ENCODE results near the gene PRMT2. TPM values are rescaled to one million over a fixed set of nuclear protein-coding genes. Genes with fewer than 3 reads are reported as not detected.

Gene PRMT2
- total and polyA plus RNA-seq, 7 experiments from 2014 or later = 125 to 377 (median 268) TPM

DNA sequence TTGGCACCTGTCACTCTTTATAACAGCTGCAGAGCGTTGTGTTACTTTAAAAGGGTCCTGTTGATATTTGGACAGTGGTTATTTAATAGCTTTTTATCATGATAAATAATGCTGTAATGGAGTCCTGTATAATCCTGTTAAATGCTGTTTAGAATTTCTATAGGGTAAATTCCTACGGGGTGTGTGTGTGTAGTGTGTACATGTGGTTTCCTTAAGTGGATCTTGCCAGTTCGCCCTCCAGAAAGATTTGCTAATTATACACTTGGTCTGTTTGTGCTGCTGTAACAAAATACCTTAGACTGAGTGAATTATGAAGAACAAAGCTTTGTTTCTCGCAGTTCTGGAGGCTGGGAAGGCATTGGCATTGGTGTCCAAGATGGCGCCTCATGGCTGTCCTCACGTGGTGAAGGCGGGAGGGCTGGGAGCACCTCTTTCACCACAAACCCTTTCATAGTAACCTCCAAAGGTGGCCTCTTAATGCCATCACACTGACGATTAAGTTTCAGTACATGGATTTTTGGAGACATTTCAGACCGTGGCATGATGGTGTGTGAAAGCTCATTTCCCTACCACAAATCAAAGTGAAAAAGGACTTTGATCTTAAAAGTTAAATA, 11.2 kb downstream of the PRMT2 start:
- H3K27me3 Mint-ChIP-seq = no peaks in the 10 kb centered on the region
- H3K4me1 ChIP-seq (ENCODE audit: control insufficient read depth in 2 of 2, insufficient read depth in 2 of 2, low read length in 2 of 2) = peaks cover 0 to 16% of the 10 kb centered on the region in 2 donors
- H3K27ac Mint-ChIP-seq = peak overlapping the region in 8 of 9 donors; percentile 37 to 81 (median 59)
- ChIA-PET POLR2A (interaction anchor here (0.8 to 1.7 kb wide), 2 partner anchors 10 to 11 kb away, joined by 3 to 4 read pairs; partner anchors contain the start of gene PRMT2), CTCF (interaction anchor here (2.1 kb wide), 1 partner anchor 10 kb away, joined by 6 read pairs; no protein-coding TSS in a partner anchor)
- H3K4me3 Mint-ChIP-seq = peak overlapping the region in 7 of 10 donors; percentile 15 to 61 (median 37)
- peaks cover 26 to 94% (median 26%) of the 10 kb centered on the region in 3 experiments for H3K36me3 ChIP-seq (ENCODE audit: control insufficient read depth in 2 of 3, insufficient read depth in 3 of 3, low read length in 3 of 3)
- no peak overlapping the region for H3K27ac ChIP-seq (ENCODE audit: low read depth, low read length)
- H3K36me3 Mint-ChIP-seq = peaks cover 23 to 84% (median 60%) of the 10 kb centered on the region in 5 donors
- DNase-seq (no peak), ATAC-seq (no peak)
- H3K9me3 ChIP-seq (ENCODE audit: control insufficient read depth in 2 of 3, low read length in 3 of 3) = no peaks in the 10 kb centered on the region
- H3K27me3 ChIP-seq (ENCODE audit: control insufficient read depth in 2 of 2, insufficient read depth in 2 of 2, low read length in 2 of 2) = no peaks in the 10 kb centered on the region
- H3K9me3 Mint-ChIP-seq = peaks cover 0 to 1% (median 0%) of the 10 kb centered on the region in 11 donors
- no peak overlapping the region for H3K4me3 ChIP-seq (ENCODE audit: low read length)
- H3K4me1 Mint-ChIP-seq = peaks cover 17 to 77% (median 53%) of the 10 kb centered on the region in 7 donors
- intact Hi-C loops (cut with micrococcal nuclease) = no loop called here

DNA sequence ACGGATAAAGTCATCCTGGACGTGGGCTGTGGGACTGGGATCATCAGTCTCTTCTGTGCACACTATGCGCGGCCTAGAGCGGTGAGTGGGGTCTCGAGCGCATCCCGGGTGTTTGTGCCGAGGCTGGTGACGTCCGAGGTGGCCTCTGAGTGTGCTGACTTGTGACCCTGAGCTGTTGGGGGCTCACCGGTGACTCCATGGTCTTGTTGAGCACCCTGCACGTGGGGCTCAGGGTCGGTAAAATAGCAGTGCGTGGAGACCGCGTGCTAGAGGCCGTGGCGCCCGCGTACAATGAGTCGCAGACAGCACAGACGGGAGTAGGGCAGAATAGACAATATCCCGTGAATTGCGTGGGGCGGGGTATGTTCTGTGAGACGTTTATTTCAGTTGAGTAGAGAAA, 13.1 kb downstream of the PRMT2 start:
- CTCF ChIA-PET = no interaction called here
- DNase-seq = no peak

DNA sequence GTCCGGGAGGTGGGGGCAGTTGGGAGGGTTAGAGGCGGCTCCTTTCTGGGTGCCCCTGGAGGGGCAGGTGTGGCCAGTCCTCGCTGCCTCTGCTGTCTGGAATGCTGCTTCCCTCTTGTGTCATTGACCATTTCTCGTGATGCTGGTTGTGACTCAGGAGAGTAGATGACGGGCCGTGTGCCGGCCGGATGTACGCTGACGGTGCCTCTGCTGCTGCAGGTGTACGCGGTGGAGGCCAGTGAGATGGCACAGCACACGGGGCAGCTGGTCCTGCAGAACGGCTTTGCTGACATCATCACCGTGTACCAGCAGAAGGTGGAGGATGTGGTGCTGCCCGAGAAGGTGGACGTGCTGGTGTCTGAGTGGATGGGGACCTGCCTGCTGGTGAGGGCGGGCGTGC, 13.9 kb downstream of the PRMT2 start:
- CTCF ChIA-PET = no interaction called here
- H3K4me3 Mint-ChIP-seq = peak overlapping the region in 1 of 10 donors; percentile 23
- H3K27me3 Mint-ChIP-seq = no peaks in the 10 kb centered on the region
- peaks cover 0 to 20% (median 8%) of the 10 kb centered on the region in 11 donors for H3K9me3 Mint-ChIP-seq
- H3K4me1 ChIP-seq (ENCODE audit: control insufficient read depth in 2 of 2, insufficient read depth in 2 of 2, low read length in 2 of 2) = peaks cover 0 to 16% of the 10 kb centered on the region in 2 donors
- intact Hi-C loops (cut with micrococcal nuclease) = no loop called here
- H3K27ac Mint-ChIP-seq = peak overlapping the region in 3 of 9 donors; percentile 25 to 84 (median 47)
- DNase-seq = no peak
- H3K9me3 ChIP-seq (ENCODE audit: control insufficient read depth in 2 of 3, low read length in 3 of 3) = no peaks in the 10 kb centered on the region
- H3K4me1 Mint-ChIP-seq = peaks cover 17 to 72% (median 51%) of the 10 kb centered on the region in 7 donors
- no peak overlapping the region for H3K27ac ChIP-seq (ENCODE audit: low read depth, low read length)
- POLR2A ChIA-PET = interaction anchor here (0.6 kb wide), 1 partner anchor 9 kb away, joined by 3 read pairs; no protein-coding TSS in a partner anchor
- no peak for ATAC-seq
- H3K36me3 Mint-ChIP-seq = peaks cover 35 to 92% (median 82%) of the 10 kb centered on the region in 5 donors
- peaks cover 39 to 94% (median 41%) of the 10 kb centered on the region in 3 experiments for H3K36me3 ChIP-seq (ENCODE audit: control insufficient read depth in 2 of 3, insufficient read depth in 3 of 3, low read length in 3 of 3)
- H3K4me3 ChIP-seq (ENCODE audit: low read length) = no peak overlapping the region
- H3K27me3 ChIP-seq (ENCODE audit: control insufficient read depth in 2 of 2, insufficient read depth in 2 of 2, low read length in 2 of 2) = no peaks in the 10 kb centered on the region

More for the DNA sequence above, 13.1 kb downstream of the PRMT2 start:
- peaks cover 0 to 16% of the 10 kb centered on the region in 2 donors for H3K4me1 ChIP-seq (ENCODE audit: control insufficient read depth in 2 of 2, insufficient read depth in 2 of 2, low read length in 2 of 2)
- intact Hi-C loops (cut with micrococcal nuclease) = no loop called here
- H3K9me3 Mint-ChIP-seq = peaks cover 0 to 12% (median 2%) of the 10 kb centered on the region in 11 donors
- POLR2A ChIA-PET = interaction anchor here (0.5 to 1.1 kb wide), 2 partner anchors 90 to 478 kb away, joined by 4 to 6 read pairs; no protein-coding TSS in a partner anchor
- peak overlapping the region in 1 of 10 donors; percentile 41 for H3K4me3 Mint-ChIP-seq
- H3K27me3 Mint-ChIP-seq = no peaks in the 10 kb centered on the region
- H3K27ac Mint-ChIP-seq = peak overlapping the region in 2 of 9 donors; percentile 49 to 71
- H3K9me3 ChIP-seq (ENCODE audit: control insufficient read depth in 2 of 3, low read length in 3 of 3) = no peaks in the 10 kb centered on the region
- no peak overlapping the region for H3K4me3 ChIP-seq (ENCODE audit: low read length)
- no peak overlapping the region for H3K27ac ChIP-seq (ENCODE audit: low read depth, low read length)
- peaks cover 35 to 94% (median 36%) of the 10 kb centered on the region in 3 experiments for H3K36me3 ChIP-seq (ENCODE audit: control insufficient read depth in 2 of 3, insufficient read depth in 3 of 3, low read length in 3 of 3)
- ATAC-seq = no peak
- no peaks in the 10 kb centered on the region for H3K27me3 ChIP-seq (ENCODE audit: control insufficient read depth in 2 of 2, insufficient read depth in 2 of 2, low read length in 2 of 2)
- H3K4me1 Mint-ChIP-seq = peaks cover 17 to 76% (median 52%) of the 10 kb centered on the region in 7 donors
- H3K36me3 Mint-ChIP-seq = peaks cover 29 to 92% (median 75%) of the 10 kb centered on the region in 5 donors

DNA sequence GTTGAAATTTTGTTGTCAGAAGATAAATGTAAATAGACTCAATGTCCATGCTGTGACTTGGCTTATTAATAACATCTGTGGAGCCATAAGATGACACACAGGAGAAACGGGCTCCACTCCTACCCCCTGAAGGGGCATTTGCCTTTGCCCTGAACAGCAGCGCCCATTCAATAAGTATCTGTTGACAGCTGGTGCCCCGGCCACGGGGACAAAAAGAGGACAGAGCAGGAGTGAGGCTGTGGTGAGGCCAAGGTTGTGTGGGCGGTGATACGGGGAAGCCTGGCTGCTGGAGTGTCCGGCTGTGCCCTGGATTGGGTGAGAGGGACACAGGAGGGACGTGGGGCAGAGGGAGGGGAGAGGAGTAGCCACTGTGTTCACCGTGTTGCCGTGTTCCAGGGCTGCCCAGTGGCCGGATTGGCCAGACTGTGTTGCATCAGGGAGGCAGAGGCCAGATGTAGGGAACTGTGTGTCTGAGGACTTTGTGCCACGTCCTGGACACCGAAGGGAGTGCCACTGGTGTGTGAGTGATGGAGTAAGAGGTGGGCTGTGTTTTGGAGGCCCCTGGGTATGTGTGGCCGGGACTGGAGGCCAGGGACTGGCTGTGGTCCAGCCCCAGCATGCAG, 15.1 kb downstream of the PRMT2 start:
- Histone ChIP-seq H3K9me3 (ENCODE audit: control insufficient read depth in 2 of 3, low read length in 3 of 3) (peaks cover 0 to 11% (median 10%) of the 10 kb centered on the region in 3 experiments), H3K27ac (ENCODE audit: low read depth, low read length) (no peak overlapping the region), H3K4me1 (ENCODE audit: control insufficient read depth in 2 of 2, insufficient read depth in 2 of 2, low read length in 2 of 2) (peaks cover 0 to 16% of the 10 kb centered on the region in 2 donors), H3K36me3 (ENCODE audit: control insufficient read depth in 2 of 3, insufficient read depth in 3 of 3, low read length in 3 of 3) (peaks cover 46 to 94% (median 47%) of the 10 kb centered on the region in 3 experiments), H3K27me3 (ENCODE audit: control insufficient read depth in 2 of 2, insufficient read depth in 2 of 2, low read length in 2 of 2) (no peaks in the 10 kb centered on the region), H3K4me3 (ENCODE audit: low read length) (no peak overlapping the region)
- H3K27ac Mint-ChIP-seq = peak overlapping the region in 5 of 9 donors; percentile 15 to 80 (median 66)
- DNase-seq (no peak), ATAC-seq (no peak)
- intact Hi-C loops (cut with micrococcal nuclease) = no loop called here
- H3K4me1 Mint-ChIP-seq = peaks cover 17 to 67% (median 47%) of the 10 kb centered on the region in 7 donors
- peaks cover 44 to 94% (median 87%) of the 10 kb centered on the region in 5 donors for H3K36me3 Mint-ChIP-seq
- ChIA-PET POLR2A (no interaction called here), CTCF (no interaction called here)
- peaks cover 5 to 32% (median 16%) of the 10 kb centered on the region in 11 donors for H3K9me3 Mint-ChIP-seq
- peak overlapping the region in 2 of 10 donors; percentile 20 to 44 for H3K4me3 Mint-ChIP-seq
- H3K27me3 Mint-ChIP-seq = no peaks in the 10 kb centered on the region

DNA sequence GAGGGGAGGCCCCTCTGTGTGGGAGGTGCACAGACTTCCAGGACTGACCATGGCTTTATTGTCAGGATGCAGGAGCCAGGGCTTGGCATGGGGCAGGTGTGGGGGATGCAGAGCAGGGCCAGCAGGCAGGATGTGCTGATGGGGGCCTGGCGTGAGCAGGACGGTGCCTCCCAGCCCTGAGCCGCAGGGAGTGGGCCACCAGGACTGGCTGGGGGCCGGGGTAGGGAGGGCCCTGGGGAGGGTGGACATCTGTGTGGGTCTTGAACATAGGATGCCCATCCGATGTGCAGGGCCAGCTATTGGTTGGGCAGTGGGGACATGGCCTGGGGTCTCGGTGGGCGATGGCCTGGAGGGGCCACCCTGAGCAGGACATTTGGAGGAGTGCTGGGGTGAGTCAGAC, 15.6 kb downstream of the PRMT2 start:
- Histone ChIP-seq H3K36me3 (ENCODE audit: control insufficient read depth in 2 of 3, insufficient read depth in 3 of 3, low read length in 3 of 3) (peaks cover 46 to 94% (median 46%) of the 10 kb centered on the region in 3 experiments), H3K4me1 (ENCODE audit: control insufficient read depth in 2 of 2, insufficient read depth in 2 of 2, low read length in 2 of 2) (peaks cover 0 to 16% of the 10 kb centered on the region in 2 donors), H3K27ac (ENCODE audit: low read depth, low read length) (no peak overlapping the region), H3K4me3 (ENCODE audit: low read length) (no peak overlapping the region), H3K27me3 (ENCODE audit: control insufficient read depth in 2 of 2, insufficient read depth in 2 of 2, low read length in 2 of 2) (no peaks in the 10 kb centered on the region), H3K9me3 (ENCODE audit: control insufficient read depth in 2 of 3, low read length in 3 of 3) (peaks cover 0 to 16% (median 14%) of the 10 kb centered on the region in 3 experiments)
- Mint-ChIP-seq H3K4me3 (peak overlapping the region in 1 of 10 donors; percentile 44), H3K9me3 (peaks cover 8 to 38% (median 20%) of the 10 kb centered on the region in 11 donors), H3K4me1 (peaks cover 15 to 65% (median 43%) of the 10 kb centered on the region in 7 donors), H3K27ac (peak overlapping the region in 6 of 9 donors; percentile 37 to 80 (median 58)), H3K36me3 (peaks cover 48 to 94% (median 87%) of the 10 kb centered on the region in 5 donors), H3K27me3 (no peaks in the 10 kb centered on the region)
- POLR2A ChIA-PET = no interaction called here
- ATAC-seq (no peak), DNase-seq (no peak)
- CTCF ChIA-PET = no interaction called here
- intact Hi-C loops (cut with micrococcal nuclease) = no loop called here

DNA sequence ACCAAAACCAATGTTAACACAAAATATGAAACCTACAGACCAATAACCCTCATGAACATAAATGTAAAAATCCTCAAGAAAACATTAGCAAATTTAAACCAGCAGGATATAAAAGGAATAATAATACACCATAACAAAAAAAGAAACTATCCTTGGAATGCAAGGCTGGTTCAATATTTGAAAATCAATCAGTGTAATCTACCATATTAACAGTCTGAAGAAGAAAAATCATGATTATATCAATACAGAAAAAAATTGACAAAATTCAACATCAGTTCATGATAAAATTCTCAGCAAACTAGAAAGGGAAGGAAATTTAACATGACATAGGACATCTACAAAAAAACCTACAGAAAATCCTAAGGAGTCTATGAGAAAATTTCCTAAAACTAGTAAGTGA, 19.8 kb downstream of the PRMT2 start:
- DNase-seq (no peak), ATAC-seq (no peak)
- Histone ChIP-seq H3K27me3 (ENCODE audit: control insufficient read depth in 2 of 2, insufficient read depth in 2 of 2, low read length in 2 of 2) (no peaks in the 10 kb centered on the region), H3K36me3 (ENCODE audit: control insufficient read depth in 2 of 3, insufficient read depth in 3 of 3, low read length in 3 of 3) (peaks cover 31 to 80% (median 32%) of the 10 kb centered on the region in 3 experiments), H3K27ac (ENCODE audit: low read depth, low read length) (no peak overlapping the region), H3K4me3 (ENCODE audit: low read length) (no peak overlapping the region), H3K4me1 (ENCODE audit: control insufficient read depth in 2 of 2, insufficient read depth in 2 of 2, low read length in 2 of 2) (peaks cover 0 to 3% of the 10 kb centered on the region in 2 donors), H3K9me3 (ENCODE audit: control insufficient read depth in 2 of 3, low read length in 3 of 3) (peaks cover 0 to 19% (median 14%) of the 10 kb centered on the region in 3 experiments)
- Mint-ChIP-seq H3K4me3 (no peak overlapping the region), H3K36me3 (peaks cover 46 to 90% (median 74%) of the 10 kb centered on the region in 5 donors), H3K9me3 (peaks cover 10 to 49% (median 21%) of the 10 kb centered on the region in 11 donors), H3K27ac (peak overlapping the region in 1 of 9 donors; percentile 14), H3K4me1 (peaks cover 3 to 66% (median 39%) of the 10 kb centered on the region in 7 donors), H3K27me3 (no peaks in the 10 kb centered on the region)
- CTCF ChIA-PET = no interaction called here
- POLR2A ChIA-PET = interaction anchor here (1.0 kb wide), 1 partner anchor 24 kb away, joined by 4 read pairs; no protein-coding TSS in a partner anchor
- intact Hi-C loops (cut with micrococcal nuclease) = no loop called here
